ENCODE data around the gene RTEL1.

The RTEL1 gene

GRCh38 chr20:63682384-63683139 is 24.4 kb downstream of the RTEL1 start (continued):
- TF ChIP-seq, protein P1, sequence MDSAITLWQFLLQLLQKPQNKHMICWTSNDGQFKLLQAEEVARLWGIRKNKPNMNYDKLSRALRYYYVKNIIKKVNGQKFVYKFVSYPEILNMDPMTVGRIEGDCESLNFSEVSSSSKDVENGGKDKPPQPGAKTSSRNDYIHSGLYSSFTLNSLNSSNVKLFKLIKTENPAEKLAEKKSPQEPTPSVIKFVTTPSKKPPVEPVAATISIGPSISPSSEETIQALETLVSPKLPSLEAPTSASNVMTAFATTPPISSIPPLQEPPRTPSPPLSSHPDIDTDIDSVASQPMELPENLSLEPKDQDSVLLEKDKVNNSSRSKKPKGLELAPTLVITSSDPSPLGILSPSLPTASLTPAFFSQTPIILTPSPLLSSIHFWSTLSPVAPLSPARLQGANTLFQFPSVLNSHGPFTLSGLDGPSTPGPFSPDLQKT (IDR thresholded peaks at IDR 0.05; ENCODE audit: borderline replicate concordance, low read depth, low read length): no peak
- TF ChIP-seq GLIS1 (tag by site-specific recombination; IDR thresholded peaks at IDR 0.05) (peak; percentile 92), ZNF707 (tag by site-specific recombination; IDR thresholded peaks at IDR 0.05) (no peak), ZNF785 (tag by site-specific recombination; IDR thresholded peaks at IDR 0.05) (no peak), ZNF202 (tag by site-specific recombination; IDR thresholded peaks at IDR 0.05; ENCODE audit: borderline replicate concordance) (no peak), ZNF843 (tag by site-specific recombination; IDR thresholded peaks at IDR 0.05) (no peak), ZNF514 (tag by site-specific recombination; IDR thresholded peaks at IDR 0.05) (no peak), ZNF510 (tag by site-specific recombination; IDR thresholded peaks at IDR 0.05; ENCODE audit: insufficient replicate concordance) (no peak), ZEB2 (tag by site-specific recombination; IDR thresholded peaks at IDR 0.05) (peak; percentile 56; the same call in 1 of the 2 replicates), BCL11A (tag by site-specific recombination; IDR thresholded peaks at IDR 0.05; ENCODE audit: low read depth) (no peak), ZNF138 (tag by site-specific recombination; IDR thresholded peaks at IDR 0.05; ENCODE audit: borderline replicate concordance) (no peak), ZNF24 (tag by site-specific recombination; IDR thresholded peaks at IDR 0.05) (no peak), GFI1B (tag by site-specific recombination; IDR thresholded peaks at IDR 0.05) (no peak), ZNF394 (tag by site-specific recombination; IDR thresholded peaks at IDR 0.05; ENCODE audit: borderline replicate concordance) (peak; percentile 41; the same call in 1 of the 2 replicates), ZNF404 (tag by site-specific recombination; IDR thresholded peaks at IDR 0.05) (no peak), REPIN1 (tag by site-specific recombination; IDR thresholded peaks at IDR 0.05; ENCODE audit: low read depth) (no peak), ZNF354C (tag by site-specific recombination; IDR thresholded peaks at IDR 0.05; ENCODE audit: borderline replicate concordance, low read depth) (no peak), ZNF561 (tag by site-specific recombination; IDR thresholded peaks at IDR 0.05; ENCODE audit: borderline replicate concordance) (no peak), ZFHX2 (tag by site-specific recombination; conservative IDR thresholded peaks at IDR 0.05) (peak; percentile 91), HIC1 (tag by site-specific recombination; IDR thresholded peaks at IDR 0.05) (peak; percentile 90), ZNF133 (tag by site-specific recombination; IDR thresholded peaks at IDR 0.05) (no peak), ZNF335 (tag by site-specific recombination; conservative IDR thresholded peaks at IDR 0.05) (no peak), ZXDB (tag by site-specific recombination; IDR thresholded peaks at IDR 0.05) (peak; percentile 40; the same call in 1 of the 2 replicates)
- TF ChIP-seq, protein P2, sequence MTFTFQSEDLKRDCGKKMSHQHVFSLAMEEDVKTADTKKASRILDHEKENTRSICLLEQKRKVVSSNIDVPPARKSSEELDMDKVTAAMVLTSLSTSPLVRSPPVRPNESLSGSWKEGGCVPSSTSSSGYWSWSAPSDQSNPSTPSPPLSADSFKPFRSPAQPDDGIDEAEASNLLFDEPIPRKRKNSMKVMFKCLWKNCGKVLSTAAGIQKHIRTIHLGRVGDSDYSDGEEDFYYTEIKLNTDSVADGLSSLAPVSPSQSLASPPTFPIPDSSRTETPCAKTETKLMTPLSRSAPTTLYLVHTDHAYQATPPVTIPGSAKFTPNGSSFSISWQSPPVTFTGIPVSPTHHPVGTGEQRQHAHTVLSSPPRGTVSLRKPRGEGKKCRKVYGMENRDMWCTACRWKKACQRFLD (tag by site-specific recombination; IDR thresholded peaks at IDR 0.05): no peak
- TF ChIP-seq, protein P3, sequence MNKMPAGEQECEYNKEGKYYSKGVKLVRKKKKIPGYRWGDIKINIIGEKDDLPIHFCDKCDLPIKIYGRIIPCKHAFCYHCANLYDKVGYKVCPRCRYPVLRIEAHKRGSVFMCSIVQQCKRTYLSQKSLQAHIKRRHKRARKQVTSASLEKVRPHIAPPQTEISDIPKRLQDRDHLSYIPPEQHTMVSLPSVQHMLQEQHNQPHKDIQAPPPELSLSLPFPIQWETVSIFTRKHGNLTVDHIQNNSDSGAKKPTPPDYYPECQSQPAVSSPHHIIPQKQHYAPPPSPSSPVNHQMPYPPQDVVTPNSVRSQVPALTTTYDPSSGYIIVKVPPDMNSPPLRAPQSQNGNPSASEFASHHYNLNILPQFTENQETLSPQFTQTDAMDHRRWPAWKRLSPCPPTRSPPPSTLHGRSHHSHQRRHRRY (tag by site-specific recombination; IDR thresholded peaks at IDR 0.05): no peak
- TF ChIP-seq, protein P4, sequence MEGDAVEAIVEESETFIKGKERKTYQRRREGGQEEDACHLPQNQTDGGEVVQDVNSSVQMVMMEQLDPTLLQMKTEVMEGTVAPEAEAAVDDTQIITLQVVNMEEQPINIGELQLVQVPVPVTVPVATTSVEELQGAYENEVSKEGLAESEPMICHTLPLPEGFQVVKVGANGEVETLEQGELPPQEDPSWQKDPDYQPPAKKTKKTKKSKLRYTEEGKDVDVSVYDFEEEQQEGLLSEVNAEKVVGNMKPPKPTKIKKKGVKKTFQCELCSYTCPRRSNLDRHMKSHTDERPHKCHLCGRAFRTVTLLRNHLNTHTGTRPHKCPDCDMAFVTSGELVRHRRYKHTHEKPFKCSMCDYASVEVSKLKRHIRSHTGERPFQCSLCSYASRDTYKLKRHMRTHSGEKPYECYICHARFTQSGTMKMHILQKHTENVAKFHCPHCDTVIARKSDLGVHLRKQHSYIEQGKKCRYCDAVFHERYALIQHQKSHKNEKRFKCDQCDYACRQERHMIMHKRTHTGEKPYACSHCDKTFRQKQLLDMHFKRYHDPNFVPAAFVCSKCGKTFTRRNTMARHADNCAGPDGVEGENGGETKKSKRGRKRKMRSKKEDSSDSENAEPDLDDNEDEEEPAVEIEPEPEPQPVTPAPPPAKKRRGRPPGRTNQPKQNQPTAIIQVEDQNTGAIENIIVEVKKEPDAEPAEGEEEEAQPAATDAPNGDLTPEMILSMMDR (tag by site-specific recombination; IDR thresholded peaks at IDR 0.05): no peak

All from HEK293 (cell line).